ENCODE results near the gene ADPGK. TPM values are rescaled to one million over a fixed set of nuclear protein-coding genes. Genes with fewer than 3 reads are reported as not detected.

The ADPGK gene
- total and polyA plus RNA-seq, 11 donors, result 7.1 to 31.7 (median 10.4) TPM

DNA sequence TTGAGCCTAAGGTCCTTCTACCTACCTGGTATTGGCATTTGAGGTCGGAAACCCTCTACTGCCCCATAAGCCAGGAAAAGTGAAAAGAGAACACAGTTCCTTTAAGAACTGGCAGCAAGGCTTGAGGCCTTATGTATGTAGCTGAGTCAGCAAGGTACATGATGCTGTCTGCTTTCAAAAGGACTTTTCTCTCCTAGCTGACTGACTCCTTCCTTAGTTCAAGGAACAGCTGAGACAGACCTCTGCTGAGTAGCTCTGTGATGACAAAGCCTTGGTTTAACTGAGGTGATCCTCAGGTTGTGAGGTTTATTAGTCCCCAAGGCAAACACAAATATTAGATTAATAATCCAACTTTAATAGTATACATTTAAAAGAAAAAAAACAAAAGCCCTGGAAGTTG, 45.8 kb downstream of the ADPGK start:
- WGBS, 4 donors, result 95 to 100% (median 96%) methylated on average over 1 of the region's 1 CpG
- ATAC-seq (no peak), DNase-seq (no peak)
- Histone ChIP-seq H3K27me3 (no peaks in the 10 kb centered on the region), H3K4me1 (peaks cover 0 to 18% (median 0%) of the 10 kb centered on the region in 12 donors), H3K4me3 (no peak overlapping the region), H3K36me3 (peaks cover 0 to 83% (median 49%) of the 10 kb centered on the region in 9 donors), H3K27ac (no peak overlapping the region), H3K9me3 (no peaks in the 10 kb centered on the region)
- intact Hi-C loops (cut with DNase I), result no loop called here
- TF ChIP-seq POLR2A (IDR thresholded peaks at IDR 0.05), result no peak
- TF ChIP-seq, protein P1, sequence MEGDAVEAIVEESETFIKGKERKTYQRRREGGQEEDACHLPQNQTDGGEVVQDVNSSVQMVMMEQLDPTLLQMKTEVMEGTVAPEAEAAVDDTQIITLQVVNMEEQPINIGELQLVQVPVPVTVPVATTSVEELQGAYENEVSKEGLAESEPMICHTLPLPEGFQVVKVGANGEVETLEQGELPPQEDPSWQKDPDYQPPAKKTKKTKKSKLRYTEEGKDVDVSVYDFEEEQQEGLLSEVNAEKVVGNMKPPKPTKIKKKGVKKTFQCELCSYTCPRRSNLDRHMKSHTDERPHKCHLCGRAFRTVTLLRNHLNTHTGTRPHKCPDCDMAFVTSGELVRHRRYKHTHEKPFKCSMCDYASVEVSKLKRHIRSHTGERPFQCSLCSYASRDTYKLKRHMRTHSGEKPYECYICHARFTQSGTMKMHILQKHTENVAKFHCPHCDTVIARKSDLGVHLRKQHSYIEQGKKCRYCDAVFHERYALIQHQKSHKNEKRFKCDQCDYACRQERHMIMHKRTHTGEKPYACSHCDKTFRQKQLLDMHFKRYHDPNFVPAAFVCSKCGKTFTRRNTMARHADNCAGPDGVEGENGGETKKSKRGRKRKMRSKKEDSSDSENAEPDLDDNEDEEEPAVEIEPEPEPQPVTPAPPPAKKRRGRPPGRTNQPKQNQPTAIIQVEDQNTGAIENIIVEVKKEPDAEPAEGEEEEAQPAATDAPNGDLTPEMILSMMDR (IDR thresholded peaks at IDR 0.05), result no peak

DNA sequence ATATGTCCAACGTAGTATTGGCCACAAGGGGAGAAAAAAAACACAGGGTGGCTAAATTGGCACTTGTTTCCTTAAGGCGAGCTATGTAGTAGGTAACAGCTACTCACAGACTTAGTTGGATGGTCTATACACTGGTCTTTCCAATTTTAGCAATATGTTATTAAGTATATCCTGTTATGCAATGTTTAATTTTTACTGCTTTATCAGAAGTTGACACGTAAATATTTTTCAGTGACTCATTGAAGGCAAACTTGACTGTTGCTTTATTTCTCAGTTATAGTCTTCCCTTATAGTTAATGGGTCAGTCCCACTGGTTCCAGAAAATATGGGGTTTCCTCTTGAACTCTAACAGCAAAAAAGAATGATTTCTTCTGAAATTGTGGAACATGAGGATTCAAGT, 46.5 kb downstream of the ADPGK start:
- Histone ChIP-seq H3K36me3 (peaks cover 0 to 90% (median 51%) of the 10 kb centered on the region in 9 donors), H3K4me1 (peaks cover 0 to 18% (median 0%) of the 10 kb centered on the region in 12 donors), H3K4me3 (no peak overlapping the region), H3K27ac (no peak overlapping the region), H3K27me3 (no peaks in the 10 kb centered on the region), H3K9me3 (no peaks in the 10 kb centered on the region)
- intact Hi-C loops (cut with DNase I), result no loop called here
- TF ChIP-seq, protein P1 (IDR thresholded peaks at IDR 0.05), result no peak
- TF ChIP-seq POLR2A (IDR thresholded peaks at IDR 0.05), result no peak
- 91 to 99% (median 93%) methylated on average over 3 of the region's 3 CpGs for WGBS, 4 donors
- DNase-seq (no peak), ATAC-seq (no peak)

DNA sequence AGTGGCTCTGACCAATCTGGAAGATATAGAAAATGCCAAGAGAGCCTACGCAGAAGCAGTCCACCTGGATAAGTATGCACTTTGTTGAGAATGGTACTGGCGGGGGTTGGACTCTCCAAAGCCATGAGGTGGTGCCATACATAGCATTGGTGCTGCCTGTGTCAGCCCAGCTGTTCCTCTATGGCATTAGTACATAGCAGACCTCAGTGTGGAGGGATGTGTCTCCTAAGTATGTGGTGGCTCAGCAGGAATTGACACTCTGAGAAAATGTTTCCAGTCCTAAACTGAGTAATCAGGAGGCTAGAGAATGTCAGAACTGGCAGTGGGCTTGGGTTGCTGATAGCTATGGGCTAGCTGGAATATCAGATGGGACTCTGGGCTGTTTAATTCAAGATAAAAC, 48.4 kb downstream of the ADPGK start:
- WGBS, 4 donors, result 94 to 100% (median 96%) methylated on average over 2 of the region's 2 CpGs
- DNase-seq (no peak), ATAC-seq (no peak)
- Histone ChIP-seq H3K36me3 (peaks cover 0 to 97% (median 60%) of the 10 kb centered on the region in 9 donors), H3K27me3 (no peaks in the 10 kb centered on the region), H3K9me3 (no peaks in the 10 kb centered on the region), H3K27ac (no peak overlapping the region), H3K4me3 (no peak overlapping the region), H3K4me1 (peaks cover 0 to 6% (median 0%) of the 10 kb centered on the region in 12 donors)
- TF ChIP-seq, protein P1 (IDR thresholded peaks at IDR 0.05), result no peak
- no peak for TF ChIP-seq POLR2A (IDR thresholded peaks at IDR 0.05)
- intact Hi-C loops (cut with DNase I), result no loop called here

DNA sequence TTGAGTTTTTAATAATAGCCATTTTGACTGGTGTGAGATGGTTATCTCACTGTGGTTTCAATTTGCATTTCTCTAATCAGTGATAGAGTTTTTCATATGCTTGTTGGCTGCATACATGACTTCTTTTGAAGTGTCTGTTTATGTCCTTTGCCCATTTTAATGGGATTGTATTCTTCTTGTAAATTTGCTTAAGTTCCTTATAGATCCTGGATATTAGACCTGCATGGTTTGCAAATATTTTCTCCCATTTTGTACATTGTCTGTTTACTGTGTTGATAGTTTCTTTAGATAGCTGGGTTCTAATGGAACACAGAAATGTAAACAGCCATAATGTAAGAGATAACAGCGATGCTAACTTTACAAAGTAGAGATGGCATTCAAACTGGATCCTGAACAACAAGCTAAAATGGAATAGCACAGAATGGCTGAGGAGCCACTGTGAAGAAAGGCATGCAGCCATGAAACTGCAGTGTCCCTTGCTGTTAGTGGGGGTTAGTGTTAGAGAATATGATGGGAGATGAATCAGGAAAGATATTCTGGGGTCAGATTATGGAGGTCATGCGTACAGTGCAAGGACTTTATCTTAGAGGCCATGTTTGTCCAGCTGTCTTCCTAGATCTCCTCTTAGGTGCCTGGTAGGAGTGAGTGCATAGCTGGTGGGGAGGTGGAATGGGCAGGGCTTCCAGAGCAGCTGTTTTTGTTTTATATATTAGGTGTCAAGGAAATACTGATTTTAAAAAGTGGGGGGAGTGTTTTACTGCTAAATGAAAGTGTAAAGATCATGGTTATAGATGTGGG, 49.4 kb downstream of the ADPGK start:
- no peak for TF ChIP-seq POLR2A (IDR thresholded peaks at IDR 0.05)
- TF ChIP-seq, protein P1 (IDR thresholded peaks at IDR 0.05), result no peak
- no peak overlapping the region for H3K27ac ChIP-seq
- intact Hi-C loops (cut with DNase I), result no loop called here
- WGBS, 4 donors, result 87 to 96% (median 93%) methylated on average over 2 of the region's 2 CpGs
- no peak for ATAC-seq
- H3K36me3 ChIP-seq, result peaks cover 0 to 88% (median 62%) of the 10 kb centered on the region in 9 donors
- no peaks in the 10 kb centered on the region for H3K27me3 ChIP-seq
- H3K4me3 ChIP-seq, result no peak overlapping the region
- no peaks in the 10 kb centered on the region for H3K4me1 ChIP-seq
- no peaks in the 10 kb centered on the region for H3K9me3 ChIP-seq
- DNase-seq, result no peak

Data from heart left ventricle (tissue), 16 donors.